GM12878 (cell line): ENCODE results near the gene TNKS1BP1. TPM values are rescaled to one million over a fixed set of nuclear protein-coding genes. Genes with fewer than 3 reads are reported as not detected.

Experiments used
- BACH1 ChIP-seq: fragments of 450-650 bp; IDR thresholded peaks from 2 replicates; pipeline ENCODE4 v1.6.1; 2017; ENCODE audit warnings: mild to moderate bottlenecking, borderline replicate concordance
- CEBPB ChIP-seq, 2 experiments: fragments of 150-350 bp in 1 of 2; IDR thresholded peaks; 2 replicates each; pipeline ENCODE4 v1.6.1; 2012 to 2014; ENCODE audit warnings: low read depth in 2 of 2, low read length in 2 of 2, borderline replicate concordance in 1 of 2, inconsistent platforms in 1 of 2
- CHD1 ChIP-seq: IDR thresholded peaks from 2 replicates; pipeline ENCODE4 v1.6.1; 2012; ENCODE audit warnings: low read depth, low read length, improper control_type of control experiment
- CHD4 ChIP-seq: fragments of 200-600 bp; sonication (generic); IDR thresholded peaks from 2 replicates; pipeline ENCODE4 v1.6.1; 2016; ENCODE audit warnings: mild to moderate bottlenecking
- DPF2 ChIP-seq: fragments of 450-650 bp; IDR thresholded peaks from 2 replicates; pipeline ENCODE4 v1.6.1; 2017; ENCODE audit warnings: mild to moderate bottlenecking
- E2F4 ChIP-seq: IDR thresholded peaks from 2 replicates; pipeline ENCODE4 v1.6.1; 2012; ENCODE audit warnings: low read depth, low read length, improper control_type of control experiment
- EED ChIP-seq: sonication (generic); IDR thresholded peaks from 2 replicates; pipeline ENCODE4 v1.6.1; 2016; ENCODE audit warnings: antibody characterized with exemption, low read depth
- EP300 ChIP-seq, 2 experiments: fragments of 150-350 bp in 1 of 2; IDR thresholded peaks; 2 replicates each; pipeline ENCODE4 v1.6.1; 2011 to 2012; ENCODE audit warnings: low read depth in 2 of 2, low read length in 2 of 2, borderline replicate concordance in 1 of 2, improper control_type of control experiment in 1 of 2, inconsistent platforms in 1 of 2; ENCODE audit not compliant: control insufficient read depth in 1 of 2
- HDGF ChIP-seq: fragments of 450-650 bp; IDR thresholded peaks from 2 replicates; pipeline ENCODE4 v1.6.1; 2016; ENCODE audit warnings: antibody characterized with exemption
- IKZF1 ChIP-seq: fragments of 450-650 bp; conservative IDR thresholded peaks from 2 replicates; pipeline ENCODE4 v1.6.1; 2017; ENCODE audit warnings: antibody characterized with exemption, mild to moderate bottlenecking
- KLF5 ChIP-seq: fragments of 450-650 bp; IDR thresholded peaks from 2 replicates; pipeline ENCODE4 v1.6.1; 2014; ENCODE audit warnings: mild to moderate bottlenecking; ENCODE audit not compliant: partially characterized antibody
- NKRF ChIP-seq: fragments of 450-650 bp; conservative IDR thresholded peaks from 2 replicates; pipeline ENCODE4 v1.6.1; 2017; ENCODE audit warnings: mild to moderate bottlenecking, moderate library complexity
- NR2C2 ChIP-seq: IDR thresholded peaks from 2 replicates; pipeline ENCODE4 v1.6.1; 2011; ENCODE audit warnings: borderline replicate concordance, low read depth; ENCODE audit not compliant: control insufficient read depth, insufficient read length
- POU2F2 ChIP-seq: IDR thresholded peaks from 3 replicates; pipeline ENCODE4 v1.6.1; 2011; ENCODE audit warnings: low read depth, mild to moderate bottlenecking, low read length, borderline replicate concordance
- RB1 ChIP-seq: fragments of 450-650 bp; formaldehyde crosslinking; IDR thresholded peaks from 2 replicates; pipeline ENCODE4 v1.6.1; 2017; ENCODE audit warnings: mild to moderate bottlenecking, borderline replicate concordance
- RUNX3 ChIP-seq: IDR thresholded peaks from 2 replicates; pipeline ENCODE4 v1.6.1; 2012; ENCODE audit warnings: low read length, inconsistent platforms
- SPI1 ChIP-seq: IDR thresholded peaks from 2 replicates; pipeline ENCODE4 v1.6.1; 2011; ENCODE audit warnings: low read depth, mild to moderate bottlenecking, low read length, moderate library complexity, borderline replicate concordance; ENCODE audit not compliant: insufficient read depth
- SRF ChIP-seq, 2 experiments: IDR thresholded peaks; 2 replicates each; pipeline ENCODE4 v1.6.1; 2011; ENCODE audit warnings: low read depth in 2 of 2, low read length in 2 of 2, mild to moderate bottlenecking in 1 of 2, moderate library complexity in 1 of 2
- TARDBP ChIP-seq: IDR thresholded peaks from 2 replicates; pipeline ENCODE4 v1.6.1; 2016; ENCODE audit warnings: borderline replicate concordance
- TCF12 ChIP-seq: IDR thresholded peaks from 2 replicates; pipeline ENCODE4 v1.6.1; 2011; ENCODE audit warnings: low read depth, mild to moderate bottlenecking, low read length
- ZNF207 ChIP-seq: fragments of 450-650 bp; IDR thresholded peaks from 2 replicates; pipeline ENCODE4 v1.6.1; 2014; ENCODE audit warnings: antibody characterized with exemption, mild to moderate bottlenecking, borderline replicate concordance
- ZNF592 ChIP-seq: fragments of 450-650 bp; IDR thresholded peaks from 2 replicates; pipeline ENCODE4 v1.6.1; 2017; ENCODE audit warnings: mild to moderate bottlenecking, moderate library complexity
- ZZZ3 ChIP-seq: IDR thresholded peaks from 2 replicates; pipeline ENCODE4 v1.6.1; 2011; ENCODE audit warnings: low read depth; ENCODE audit not compliant: control insufficient read depth, insufficient read length
- polyA plus RNA-seq, 11 experiments: library from polyadenylated mRNA; depleted of rRNA in 4 of 11; unstranded in 6 of 11; stranded (reverse) in 5 of 11; fragments of >200 nt; fragmentation: Nextera tagmentation in 4 of 11; fragmentation: Illumina TruSeq in 1 of 11; extraction: Ambion mirVana in 4 of 11; extraction: Trizol in 1 of 11; gene quantifications; 1 replicate in 1 of 11; 2 replicates in 10 of 11; pipeline versions ENCODE4 v1.2.1 to v1.2.3, GENCODE V29; 2011 to 2016; ENCODE audit warnings: inconsistent platforms in 2 of 11, missing spikeins in 2 of 11, low read depth in 1 of 11
- total RNA-seq, 4 experiments: library from RNA; depleted of rRNA in 3 of 4; stranded (reverse); fragments of >200 nt in 3 of 4; fragmentation: Illumina TruSeq in 1 of 4; extraction: Trizol in 1 of 4; gene quantifications; 2 replicates each; pipeline versions ENCODE4 v1.2.1 to v1.2.3, GENCODE V29; 2013 to 2021

The TNKS1BP1 gene
- total and polyA plus RNA-seq, 10 of the 15 experiments (the other 5 are each of a cell fraction or from before 2014, with no cell fraction given), result 0.26 to 15.8 (median 4.3) TPM

- TF ChIP-seq E2F4, result no peak
- no peak for TF ChIP-seq HDGF
- TF ChIP-seq ZNF592, result no peak
- TF ChIP-seq IKZF1, result peak; percentile 51; the same call in 1 of the 2 replicates
- TF ChIP-seq SPI1, result no peak
- TF ChIP-seq NR2C2, result no peak
- no peak for TF ChIP-seq TARDBP
- TF ChIP-seq EED, result no peak; the same call in 1 of the 2 replicates
- peak; percentile 62; the same call in 1 of the 2 replicates for TF ChIP-seq BACH1
- peak in 1 of 2 experiments; percentile 23; a peak in 1 of 4 replicates for TF ChIP-seq CEBPB (IDR thresholded peaks at IDR 0.05; ENCODE audit: borderline replicate concordance in 1 of 2, low read depth in 2 of 2, low read length in 2 of 2)
- TF ChIP-seq POU2F2, result peak; percentile 100
- no peak; the same call in none of the 2 replicates for TF ChIP-seq RUNX3
- no peak for TF ChIP-seq EP300 (IDR thresholded peaks at IDR 0.05; ENCODE audit: borderline replicate concordance in 1 of 2, control insufficient read depth in 1 of 2, low read depth in 2 of 2, low read length in 2 of 2)
- TF ChIP-seq CHD4, result no peak
- TF ChIP-seq CHD1, result no peak
- 0 out of 4 replicates have a peak, but pooled peaks of 1 of the 2 experiments have one; percentile 54 for TF ChIP-seq SRF (IDR thresholded peaks at IDR 0.05; ENCODE audit: low read depth in 2 of 2, low read length in 2 of 2)
- no peak for TF ChIP-seq KLF5
- no peak for TF ChIP-seq ZZZ3
- 0 out of 2 replicates have a peak, but pooled peaks have one; percentile 53 for TF ChIP-seq DPF2
- TF ChIP-seq ZNF207, result peak; percentile 89; the same call in 1 of the 2 replicates
- TF ChIP-seq NKRF, result 0 out of 2 replicates have a peak, but pooled peaks have one; percentile 8
- peak; percentile 26; the same call in 1 of the 2 replicates for TF ChIP-seq TCF12
- peak; percentile 80; the same call in 1 of the 2 replicates for TF ChIP-seq RB1
These were observed at the start of gene TNKS1BP1 (continued) for GRCh38 chr11:57324886-57325734.
